NCI-H146 (cell line): ENCODE data around the gene IRS1.

Experiments used
- DNase-seq: peaks from one replicate; lab custom pipeline; 2025; lab: John Stamatoyannopoulos, UW

Gene IRS1

GRCh38 chr2:226690461-226691024 lies 109.1 kb downstream of the IRS1 start:
- no peak for DNase-seq

- DNase-seq: no peak
Observed at GRCh38 chr2:226687641-226688253, 111.9 kb downstream of the IRS1 start.

GRCh38 chr2:226684563-226684959 lies 115.1 kb downstream of the IRS1 start:
- DNase-seq: no peak

GRCh38 chr2:226683944-226684562 lies 115.6 kb downstream of the IRS1 start:
- no peak for DNase-seq

GRCh38 chr2:226683196-226683595 lies 116.4 kb downstream of the IRS1 start:
- no peak for DNase-seq
